ENCODE measurements around the gene XXYLT1. TPM values are rescaled to one million over a fixed set of nuclear protein-coding genes. Genes with fewer than 3 reads are reported as not detected.

The XXYLT1 gene
- total RNA-seq, 4 donors from 2014 or later = 14.1 to 23.7 (median 15.4) TPM

GRCh38 chr3:195061756-195062655 is 209.0 kb downstream of the XXYLT1 start:
- Histone ChIP-seq H3K9me3 (no peaks in the 10 kb centered on the region), H3K27me3 (no peaks in the 10 kb centered on the region), H3K4me3 (no peak overlapping the region), H3K36me3 (no peaks in the 10 kb centered on the region), H3K27ac (no peak overlapping the region), H3K4me1 (peaks cover 0 to 21% (median 3%) of the 10 kb centered on the region in 3 donors)
- WGBS, 2 donors = 66 to 83% methylated on average over 6 to 15 of the region's 36 CpGs
- TF ChIP-seq POLR2A (IDR thresholded peaks at IDR 0.05) = no peak
- TF ChIP-seq, protein P1, sequence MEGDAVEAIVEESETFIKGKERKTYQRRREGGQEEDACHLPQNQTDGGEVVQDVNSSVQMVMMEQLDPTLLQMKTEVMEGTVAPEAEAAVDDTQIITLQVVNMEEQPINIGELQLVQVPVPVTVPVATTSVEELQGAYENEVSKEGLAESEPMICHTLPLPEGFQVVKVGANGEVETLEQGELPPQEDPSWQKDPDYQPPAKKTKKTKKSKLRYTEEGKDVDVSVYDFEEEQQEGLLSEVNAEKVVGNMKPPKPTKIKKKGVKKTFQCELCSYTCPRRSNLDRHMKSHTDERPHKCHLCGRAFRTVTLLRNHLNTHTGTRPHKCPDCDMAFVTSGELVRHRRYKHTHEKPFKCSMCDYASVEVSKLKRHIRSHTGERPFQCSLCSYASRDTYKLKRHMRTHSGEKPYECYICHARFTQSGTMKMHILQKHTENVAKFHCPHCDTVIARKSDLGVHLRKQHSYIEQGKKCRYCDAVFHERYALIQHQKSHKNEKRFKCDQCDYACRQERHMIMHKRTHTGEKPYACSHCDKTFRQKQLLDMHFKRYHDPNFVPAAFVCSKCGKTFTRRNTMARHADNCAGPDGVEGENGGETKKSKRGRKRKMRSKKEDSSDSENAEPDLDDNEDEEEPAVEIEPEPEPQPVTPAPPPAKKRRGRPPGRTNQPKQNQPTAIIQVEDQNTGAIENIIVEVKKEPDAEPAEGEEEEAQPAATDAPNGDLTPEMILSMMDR (IDR thresholded peaks at IDR 0.05) = no peak
- DNase-seq = no peak
- intact Hi-C loops (cut with DNase I) = no loop called here

DNA sequence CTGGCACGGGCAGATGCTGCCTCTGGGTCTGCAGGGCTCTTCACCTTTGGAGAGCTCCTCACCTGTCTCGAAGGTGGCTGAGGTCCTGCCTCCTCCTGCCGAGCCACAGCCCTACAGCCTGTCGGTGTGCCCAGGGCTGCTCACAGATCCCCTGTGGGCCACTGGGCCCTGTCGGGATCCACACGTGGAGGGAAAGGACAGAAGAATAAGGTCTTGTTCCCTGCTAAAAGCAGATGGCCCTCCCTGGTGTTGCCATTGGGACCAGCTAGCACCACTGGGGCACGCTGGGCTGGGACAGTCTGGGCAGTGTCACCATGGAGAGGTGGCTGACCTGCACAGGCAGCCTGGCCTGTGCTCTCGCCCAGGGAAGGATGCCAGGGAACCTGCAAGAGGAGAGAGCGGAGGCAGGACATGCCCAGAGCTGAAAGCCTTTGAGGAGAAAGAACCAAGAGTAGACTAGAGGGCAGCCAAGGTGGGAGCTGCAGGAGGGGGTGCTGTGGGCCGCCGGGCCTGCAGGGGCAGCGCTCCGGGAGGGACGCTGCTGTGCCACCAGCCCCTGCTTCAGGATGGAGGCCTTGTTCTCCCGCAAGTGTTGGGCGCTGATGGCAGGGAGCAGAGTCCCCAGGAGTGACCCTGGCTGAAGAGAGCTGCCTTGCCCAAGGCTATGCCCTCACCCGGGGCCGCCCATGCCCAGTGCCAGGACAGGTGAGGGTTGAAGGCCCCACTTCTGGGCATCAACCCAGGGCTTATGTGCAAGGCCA is 210.2 kb downstream of the XXYLT1 start:
- Histone ChIP-seq H3K27ac (no peak overlapping the region), H3K27me3 (no peaks in the 10 kb centered on the region), H3K4me1 (peaks cover 0 to 21% (median 3%) of the 10 kb centered on the region in 3 donors), H3K9me3 (no peaks in the 10 kb centered on the region), H3K36me3 (no peaks in the 10 kb centered on the region), H3K4me3 (no peak overlapping the region)
- TF ChIP-seq POLR2A (IDR thresholded peaks at IDR 0.05) = no peak
- TF ChIP-seq, protein P1 (IDR thresholded peaks at IDR 0.05) = no peak
- DNase-seq = no peak
- intact Hi-C loops (cut with DNase I) = no loop called here
- WGBS, 2 donors = 80 to 100% methylated on average over 3 of the region's 18 CpGs

DNA sequence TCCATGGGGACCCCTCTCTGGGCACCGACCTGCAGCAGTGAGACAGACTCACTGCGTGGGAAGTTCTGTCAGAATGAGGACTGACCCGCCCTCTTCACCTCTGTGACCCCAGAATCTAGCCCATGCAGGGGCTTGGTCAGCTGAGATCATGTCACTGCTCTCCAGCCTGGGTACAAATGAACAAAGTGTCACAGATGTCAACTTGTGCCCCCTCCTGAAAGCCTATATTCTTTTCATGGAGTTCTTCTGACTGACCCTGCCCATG is 210.8 kb downstream of the XXYLT1 start:
- WGBS, 2 donors = 58% methylated on average over 2 of the region's 3 CpGs; no CpG with 5 or more reads in 1 of the 2 donors
- intact Hi-C loops (cut with DNase I) = no loop called here
- DNase-seq = no peak
- Histone ChIP-seq H3K4me1 (peaks cover 0 to 21% (median 3%) of the 10 kb centered on the region in 3 donors), H3K27ac (no peak overlapping the region), H3K27me3 (no peaks in the 10 kb centered on the region), H3K4me3 (no peak overlapping the region), H3K9me3 (no peaks in the 10 kb centered on the region), H3K36me3 (no peaks in the 10 kb centered on the region)
- TF ChIP-seq, protein P1 (IDR thresholded peaks at IDR 0.05) = no peak
- TF ChIP-seq POLR2A (IDR thresholded peaks at IDR 0.05) = no peak

DNA sequence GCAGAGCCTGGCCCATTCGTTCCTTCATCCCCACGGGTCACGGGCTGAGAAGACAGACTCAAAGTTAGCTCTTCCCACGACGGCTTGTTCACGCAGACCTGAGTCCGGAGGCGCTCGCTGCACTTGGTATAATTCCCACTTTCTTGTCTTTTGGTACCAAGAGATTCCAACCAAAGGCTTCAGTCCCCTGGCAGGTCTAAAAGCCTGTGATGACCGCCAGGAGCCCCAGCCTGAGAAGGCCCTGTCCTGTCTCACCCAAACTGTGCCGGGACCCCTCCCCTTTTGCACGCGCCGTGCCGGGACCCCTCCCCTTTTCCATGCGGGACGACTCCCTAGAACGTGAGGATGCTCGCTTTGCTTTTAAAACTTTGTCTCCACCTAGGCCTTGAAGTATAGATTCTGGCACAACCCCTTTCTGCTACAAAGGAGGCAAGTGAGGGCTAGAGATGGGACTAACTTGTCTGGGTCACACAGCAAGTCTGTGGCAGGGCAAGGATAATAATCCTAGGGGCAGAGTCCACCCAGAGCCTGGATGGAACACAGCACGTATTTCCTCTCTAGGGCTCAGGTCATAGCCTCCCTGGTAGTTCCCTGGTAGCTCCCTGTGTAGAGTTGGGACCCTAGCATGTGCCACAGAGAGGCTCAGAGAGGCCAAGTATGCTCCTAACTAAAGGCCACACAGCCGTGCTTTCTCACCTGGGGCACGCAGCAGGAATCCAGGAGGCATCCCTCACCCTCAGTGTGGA is 211.3 kb downstream of the XXYLT1 start:
- no peak overlapping the region for H3K4me3 ChIP-seq
- peaks cover 0 to 17% (median 3%) of the 10 kb centered on the region in 3 donors for H3K4me1 ChIP-seq
- TF ChIP-seq POLR2A (IDR thresholded peaks at IDR 0.05) = no peak
- TF ChIP-seq, protein P1 (IDR thresholded peaks at IDR 0.05) = no peak
- WGBS, 2 donors = 75 to 79% methylated on average over 11 to 19 of the region's 22 CpGs
- no peaks in the 10 kb centered on the region for H3K36me3 ChIP-seq
- no peaks in the 10 kb centered on the region for H3K27me3 ChIP-seq
- no peaks in the 10 kb centered on the region for H3K9me3 ChIP-seq
- H3K27ac ChIP-seq = no peak overlapping the region
- no peak for DNase-seq
- intact Hi-C loops (cut with DNase I) = no loop called here
